GM21367 (cell line): ENCODE data around the gene FAM20C.

Experiments
- ATAC-seq: cut with Tn5 transposase; IDR thresholded peaks from one replicate; pipeline ENCODE4 v1.9.1; 2021; ENCODE audit not compliant: unreplicated experiment

The FAM20C gene

DNA sequence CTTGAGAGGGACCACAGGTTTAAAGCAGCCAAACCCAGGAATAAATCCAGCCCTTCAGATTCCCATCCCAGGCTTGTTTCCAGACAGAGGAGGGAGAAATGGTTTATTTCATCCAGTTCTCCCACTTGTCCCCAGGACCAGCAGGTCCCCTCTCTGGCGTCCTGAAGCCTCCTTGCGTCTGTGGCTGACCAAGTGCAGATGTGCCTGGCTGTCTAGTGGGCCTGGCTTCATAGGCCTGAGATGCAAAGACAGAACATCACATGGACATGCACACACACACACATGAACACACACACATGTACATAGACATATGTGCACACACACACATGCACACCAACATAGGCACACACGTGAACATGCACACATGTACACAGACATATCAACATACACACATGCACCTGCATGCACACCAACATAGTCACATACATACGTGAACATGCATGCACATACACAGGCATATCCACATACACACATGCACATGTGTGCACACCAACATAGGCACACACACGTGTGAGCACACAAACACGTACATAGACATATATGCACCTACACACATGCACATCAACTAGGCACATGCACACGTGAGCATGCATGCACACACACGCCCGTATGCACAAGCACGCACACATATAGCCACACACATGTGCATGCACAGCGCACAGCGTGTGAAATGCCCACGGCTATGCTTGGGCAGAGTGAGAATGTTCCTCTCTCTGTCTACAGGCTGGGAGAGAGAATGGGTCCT lies 108.3 kb downstream of the FAM20C start:
- ATAC-seq: no peak

GRCh38 chr7:301291-302053 lies 109.1 kb downstream of the FAM20C start:
- ATAC-seq: no peak

DNA sequence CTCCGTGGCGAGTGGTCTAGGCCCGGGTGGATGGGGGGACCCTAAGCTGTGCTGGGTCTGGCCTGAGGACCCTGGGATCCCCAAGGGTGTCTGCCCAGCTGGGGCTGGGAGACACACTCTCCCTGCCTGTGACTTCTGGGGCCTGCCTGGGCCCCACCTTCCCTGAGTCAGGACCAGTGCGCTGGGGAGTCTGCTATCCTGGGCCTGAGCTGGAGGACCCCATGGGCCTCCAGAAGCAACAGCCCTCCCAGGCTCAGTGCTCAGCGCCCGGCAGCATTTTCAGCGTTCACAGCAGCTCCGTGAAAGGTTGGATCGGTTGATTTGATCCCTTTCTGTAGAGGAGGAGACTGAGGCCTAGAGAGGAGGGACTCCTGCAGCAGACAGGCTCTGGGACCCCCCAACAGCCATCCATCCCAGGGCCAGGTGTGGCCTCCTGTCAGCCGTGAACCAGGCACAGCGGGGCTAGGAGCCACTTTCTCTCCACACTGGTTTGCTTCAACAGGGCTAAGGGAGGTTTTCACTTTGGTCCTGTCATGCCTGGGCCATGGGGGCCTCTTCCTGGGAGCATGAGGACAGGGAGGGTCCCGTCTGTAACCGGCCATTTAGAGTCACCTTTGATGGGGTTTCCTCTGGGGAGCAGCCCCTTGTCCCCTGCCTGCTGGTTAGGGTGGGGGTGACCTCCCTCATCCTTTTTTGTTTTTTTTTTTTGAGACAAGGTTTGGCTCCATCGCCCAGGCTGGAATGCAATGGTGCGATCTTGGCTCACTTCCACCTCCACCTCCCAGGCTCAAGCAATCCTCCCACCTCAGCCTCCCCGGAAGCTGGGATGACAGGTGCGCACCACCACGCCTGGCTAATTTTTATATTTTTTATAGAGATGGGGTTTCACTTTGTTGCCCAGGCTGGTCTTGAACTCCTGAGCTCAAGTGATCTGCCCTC lies 110.0 kb downstream of the FAM20C start:
- no peak for ATAC-seq

DNA sequence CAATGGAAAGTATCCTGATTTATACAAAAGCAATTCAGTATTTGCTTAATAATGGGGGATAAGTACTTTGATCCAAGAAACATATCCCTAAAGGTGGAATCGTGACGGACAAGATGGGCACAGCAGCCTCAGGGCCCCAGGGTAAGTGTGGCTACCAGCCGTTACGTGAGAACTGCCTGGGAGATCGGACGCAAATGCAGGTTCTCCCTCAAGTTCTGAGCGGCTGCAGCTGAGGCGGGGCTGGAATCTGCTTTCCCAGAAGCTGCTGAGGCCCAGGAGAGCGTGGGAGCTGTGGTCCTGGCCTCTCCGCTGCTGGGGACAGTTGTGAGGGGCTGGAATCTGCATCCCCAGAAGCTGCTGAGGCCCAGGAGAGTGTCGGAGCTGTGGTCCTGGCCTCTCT lies 111.1 kb downstream of the FAM20C start:
- ATAC-seq: no peak

GRCh38 chr7:303884-304573 lies 111.7 kb downstream of the FAM20C start:
- no peak for ATAC-seq

DNA sequence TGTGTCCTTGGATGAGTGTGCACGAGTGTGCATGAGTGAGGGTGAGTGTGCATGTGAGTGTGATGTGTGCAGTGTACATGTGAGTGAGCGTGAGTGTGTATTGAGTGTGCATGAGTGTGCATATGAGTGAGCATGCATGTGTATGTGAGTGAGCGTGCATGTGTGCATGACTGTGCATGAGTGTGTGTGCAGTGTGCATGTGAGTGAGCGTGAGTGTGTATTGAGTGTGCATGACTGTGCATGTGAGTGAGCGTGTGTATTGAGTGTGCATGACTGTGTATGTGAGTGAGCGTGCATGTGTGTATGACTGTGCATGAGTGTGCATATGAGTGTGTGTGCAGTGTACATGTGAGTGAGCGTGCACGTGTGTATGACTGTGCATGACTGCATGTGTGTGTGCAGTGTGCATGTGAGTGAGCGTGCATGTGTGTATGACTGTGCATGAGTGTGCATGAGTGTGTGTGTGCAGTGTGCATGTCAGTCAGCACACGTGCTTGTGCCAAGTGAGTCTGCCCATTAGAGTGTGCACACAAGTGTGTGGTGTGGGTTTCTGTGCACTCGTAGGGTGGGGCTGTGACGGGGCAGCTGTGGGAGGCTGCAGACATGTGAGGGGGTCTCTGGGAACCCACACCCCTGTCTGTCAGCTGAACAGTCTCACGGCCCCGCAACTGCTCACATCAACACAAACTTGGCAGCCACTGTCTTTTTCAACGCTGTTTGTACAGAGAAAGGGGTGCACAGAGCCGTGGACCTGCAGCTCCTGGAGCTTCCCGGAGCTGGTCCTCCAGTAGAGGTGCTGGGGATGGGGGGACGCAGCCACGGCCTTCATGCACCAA lies 112.4 kb downstream of the FAM20C start:
- ATAC-seq: no peak

- no peak for ATAC-seq
Measured at GRCh38 chr7:305410-306151, 113.2 kb downstream of the FAM20C start.

DNA sequence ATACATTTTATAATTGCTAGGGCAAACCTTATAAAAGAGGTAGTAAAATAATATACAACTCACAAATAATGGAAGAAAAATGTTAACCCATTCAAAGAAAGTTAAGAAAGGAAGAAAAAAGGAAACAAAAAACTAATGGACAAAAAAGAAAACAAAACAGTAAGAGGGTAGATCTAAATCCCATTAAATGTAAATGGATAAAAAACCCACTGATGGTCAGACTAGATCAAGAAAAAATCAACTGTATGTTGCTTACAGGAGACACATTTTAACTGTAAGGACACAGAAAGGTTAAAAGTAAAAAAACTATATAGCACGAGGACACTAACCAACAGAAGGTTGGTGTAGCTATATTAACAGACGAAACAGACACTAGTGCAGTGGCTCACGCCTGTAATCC lies 115.6 kb downstream of the FAM20C start:
- ATAC-seq: no peak

DNA sequence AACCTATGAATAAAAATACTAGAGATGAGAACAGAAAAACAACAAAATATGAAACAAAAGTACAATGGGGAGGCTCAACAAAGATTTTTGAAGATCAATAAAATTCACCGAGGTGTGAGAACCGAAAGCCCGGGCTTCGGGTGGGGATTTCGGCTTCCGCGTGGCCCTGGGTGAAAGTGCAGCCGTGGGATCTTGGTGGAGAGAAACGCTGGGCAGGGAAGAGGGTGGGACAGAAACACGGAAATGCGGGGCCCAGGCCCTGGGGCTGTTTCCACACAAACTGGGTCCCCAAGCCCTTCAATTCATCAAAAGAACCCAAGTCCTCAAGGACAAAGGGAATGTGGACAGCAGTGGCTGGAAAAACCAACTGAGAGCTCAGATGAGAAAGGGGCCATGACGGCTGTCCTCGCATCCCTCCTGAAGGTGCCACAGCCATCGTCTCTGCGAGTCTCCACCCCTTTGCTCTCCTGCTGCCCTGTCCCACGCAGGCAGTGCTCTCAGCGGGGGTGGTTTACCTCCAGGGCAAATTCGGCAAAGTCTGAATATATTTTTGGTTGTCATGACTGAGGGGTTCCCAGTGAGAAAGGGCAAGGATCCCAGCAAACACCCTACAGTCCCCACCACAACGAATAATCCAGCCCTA lies 117.3 kb downstream of the FAM20C start:
- no peak for ATAC-seq
